HG02798 (cell line): ENCODE measurements around the gene ADARB2.
A peak's percentile ranks its signal among the peaks of the same experiment; 100 is the strongest.

Source experiments
- ATAC-seq: cut with Tn5 transposase; IDR thresholded peaks from one replicate; pipeline ENCODE4 v1.9.1; 2021; ENCODE audit warnings: mild to moderate bottlenecking; ENCODE audit not compliant: unreplicated experiment, poor library complexity

Gene ADARB2

DNA sequence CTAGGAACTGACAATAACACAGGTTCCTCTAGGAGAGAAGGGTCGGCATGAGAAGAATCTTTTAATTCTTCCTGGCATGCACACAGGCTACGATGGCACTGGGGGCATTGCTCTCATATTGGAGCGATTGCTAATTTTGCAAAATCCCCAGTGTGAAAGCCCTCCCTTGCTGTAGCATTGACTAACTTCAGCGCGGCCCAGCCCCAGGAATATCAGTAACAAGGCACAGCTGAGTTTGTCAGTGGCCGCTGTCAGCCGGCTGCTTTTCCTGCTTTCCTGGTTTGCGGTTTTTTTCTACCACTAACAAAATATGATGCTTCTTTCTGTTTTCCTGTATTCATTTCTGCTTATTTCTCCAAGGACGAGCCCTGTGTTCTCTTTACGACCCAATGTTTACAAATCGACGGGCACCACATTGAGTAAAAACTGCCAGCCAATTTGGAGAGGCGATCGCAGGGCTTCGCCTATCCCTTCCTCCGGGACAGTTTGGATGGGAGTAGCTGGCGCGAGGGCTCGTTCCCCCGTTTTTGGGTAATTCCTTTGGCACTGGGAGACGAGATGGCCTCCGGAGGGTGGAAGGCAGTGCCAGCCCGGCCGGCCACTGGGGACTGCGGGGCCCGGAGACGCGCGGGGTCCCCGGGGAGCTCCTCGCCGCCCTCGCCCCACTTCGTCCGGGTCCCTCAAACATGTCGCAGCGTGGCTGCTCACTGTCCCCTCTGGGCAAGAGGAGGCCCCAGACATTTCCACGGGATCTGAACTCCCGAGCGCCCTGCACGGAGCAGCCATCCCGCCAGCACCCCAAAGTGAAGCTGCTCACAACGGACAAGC lies 967 bp downstream of the ADARB2 start:
- ATAC-seq: no peak

DNA sequence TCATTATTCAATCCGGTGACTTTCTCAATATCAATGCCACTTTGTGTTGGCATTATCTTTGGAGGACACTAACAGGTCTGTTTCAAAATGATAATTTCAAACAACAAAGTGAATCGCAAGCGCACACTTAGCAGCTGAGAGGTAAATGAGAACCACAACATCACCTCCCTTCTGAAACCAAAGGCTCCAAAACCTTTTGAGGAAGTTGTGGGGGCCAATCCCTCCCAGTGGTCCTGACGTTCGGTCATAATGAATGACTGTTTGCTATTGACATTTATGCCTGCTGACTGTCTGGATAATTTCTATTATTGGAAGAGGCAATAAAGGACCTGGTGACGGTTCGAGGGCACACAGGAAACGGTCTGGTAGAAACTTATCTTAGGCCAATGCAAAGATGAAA lies 1.8 kb downstream of the ADARB2 start:
- ATAC-seq: no peak

DNA sequence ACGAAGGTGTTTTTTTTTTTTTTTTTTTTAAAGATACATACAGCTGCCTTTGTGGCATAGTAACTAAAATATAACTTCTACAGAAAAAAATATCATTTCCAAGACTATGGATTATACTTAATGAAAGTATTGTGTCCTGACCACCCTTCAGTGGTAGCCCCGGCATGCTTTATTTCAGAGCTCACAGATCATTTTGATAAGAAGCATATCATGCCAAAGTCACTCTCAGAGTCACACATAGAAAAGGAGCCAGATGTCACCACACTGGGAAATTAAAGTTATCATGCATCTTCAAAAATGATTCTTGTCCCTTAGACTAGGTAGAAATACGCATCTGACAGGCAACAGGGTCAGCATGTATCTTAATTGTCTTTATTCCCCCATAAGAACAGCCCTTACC lies 3.0 kb downstream of the ADARB2 start:
- ATAC-seq: no peak

DNA sequence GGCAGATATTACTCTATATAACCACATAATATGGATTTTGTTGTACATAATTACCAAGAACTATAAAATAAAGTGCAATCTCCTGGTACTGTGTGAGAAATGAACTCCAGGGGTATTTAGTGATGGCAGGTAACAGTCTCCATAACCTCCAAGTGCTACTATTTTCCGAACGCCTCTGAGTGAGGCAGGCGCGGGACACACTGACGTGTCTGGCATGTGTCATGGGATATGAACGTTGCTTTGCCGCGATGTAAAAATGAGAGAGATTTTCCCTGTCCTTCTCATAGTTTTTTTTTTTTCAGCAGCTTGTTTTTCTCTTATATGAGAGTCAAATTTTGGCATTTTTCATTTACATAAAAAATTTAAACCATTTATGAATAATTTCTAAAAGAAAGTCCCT lies 3.6 kb downstream of the ADARB2 start:
- ATAC-seq: no peak

DNA sequence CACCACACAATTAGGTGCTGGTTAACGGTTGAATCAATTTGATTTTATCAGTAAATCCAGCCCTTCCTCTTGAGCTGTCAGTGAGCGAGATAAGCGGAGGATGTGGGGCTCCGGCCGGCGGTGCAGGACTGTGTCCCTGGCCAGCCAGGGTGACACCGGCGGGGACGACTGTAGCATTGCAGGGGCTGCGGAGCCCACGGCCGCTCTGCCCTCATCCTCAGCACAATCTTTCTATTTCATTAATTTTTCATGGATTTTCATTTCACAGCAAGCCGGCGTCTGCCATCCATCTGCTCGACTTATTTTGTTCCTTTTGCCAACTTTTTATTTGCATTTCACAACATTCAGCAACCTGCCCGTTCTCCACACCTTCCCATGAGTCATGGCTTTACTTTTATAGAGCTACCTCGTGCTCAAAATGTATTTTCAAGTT lies 4.7 kb downstream of the ADARB2 start:
- no peak for ATAC-seq

DNA sequence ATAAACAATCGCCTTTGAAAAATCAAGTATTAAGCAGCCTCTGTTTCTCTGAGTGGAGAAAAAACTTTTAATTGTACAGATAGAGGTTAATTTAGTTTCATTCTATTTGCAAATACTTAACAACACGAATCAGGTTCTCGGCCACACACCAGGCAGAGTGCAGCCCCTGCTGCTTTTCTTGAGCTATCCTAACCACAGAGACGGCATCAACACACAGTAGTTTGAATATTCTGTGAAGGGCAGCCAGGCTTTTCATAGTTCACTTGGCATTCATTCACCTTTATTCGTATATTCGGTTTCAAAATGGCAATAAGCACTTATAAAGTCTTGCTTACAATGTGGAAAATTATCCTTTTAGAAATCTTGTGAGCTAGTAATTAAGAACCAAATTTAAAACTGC lies 5.7 kb downstream of the ADARB2 start:
- no peak for ATAC-seq

DNA sequence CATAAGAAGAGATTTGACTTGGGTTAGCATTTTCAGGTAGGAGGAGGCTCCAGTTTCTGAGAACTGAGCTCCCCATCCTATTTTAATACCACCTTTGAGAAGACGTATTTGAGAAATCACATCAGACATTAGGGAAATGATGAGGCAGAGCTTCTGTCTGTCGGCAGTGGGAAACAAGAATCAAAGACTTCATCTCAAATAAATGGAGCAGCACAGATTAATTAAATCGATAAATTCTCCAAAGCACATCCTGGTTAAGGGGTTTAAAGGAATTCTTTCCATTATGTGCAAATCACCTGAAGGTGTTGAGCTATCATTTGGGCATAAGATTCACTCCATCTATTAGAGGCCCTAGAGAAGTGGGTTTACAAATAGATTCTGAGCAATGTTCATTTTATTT lies 7.6 kb downstream of the ADARB2 start:
- no peak for ATAC-seq

DNA sequence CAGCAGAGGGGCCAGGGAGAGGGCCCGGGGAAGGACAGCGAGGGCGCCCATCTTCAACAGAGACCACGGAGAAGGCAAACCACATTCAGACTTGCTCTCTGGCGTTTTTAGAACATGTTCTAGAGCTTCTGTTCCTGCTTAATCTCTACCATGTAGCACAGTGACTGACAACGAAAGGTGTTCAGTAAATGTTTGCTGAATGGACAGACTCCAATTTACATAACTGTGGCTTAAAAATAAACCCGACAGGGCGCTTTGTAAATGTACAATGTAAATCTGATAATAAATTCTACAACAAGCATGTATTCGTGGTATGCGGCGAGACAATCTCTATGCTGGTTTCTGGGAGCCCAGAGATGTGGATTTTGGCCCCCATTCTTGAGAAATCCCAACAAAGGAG lies 10.5 kb downstream of the ADARB2 start:
- no peak for ATAC-seq

DNA sequence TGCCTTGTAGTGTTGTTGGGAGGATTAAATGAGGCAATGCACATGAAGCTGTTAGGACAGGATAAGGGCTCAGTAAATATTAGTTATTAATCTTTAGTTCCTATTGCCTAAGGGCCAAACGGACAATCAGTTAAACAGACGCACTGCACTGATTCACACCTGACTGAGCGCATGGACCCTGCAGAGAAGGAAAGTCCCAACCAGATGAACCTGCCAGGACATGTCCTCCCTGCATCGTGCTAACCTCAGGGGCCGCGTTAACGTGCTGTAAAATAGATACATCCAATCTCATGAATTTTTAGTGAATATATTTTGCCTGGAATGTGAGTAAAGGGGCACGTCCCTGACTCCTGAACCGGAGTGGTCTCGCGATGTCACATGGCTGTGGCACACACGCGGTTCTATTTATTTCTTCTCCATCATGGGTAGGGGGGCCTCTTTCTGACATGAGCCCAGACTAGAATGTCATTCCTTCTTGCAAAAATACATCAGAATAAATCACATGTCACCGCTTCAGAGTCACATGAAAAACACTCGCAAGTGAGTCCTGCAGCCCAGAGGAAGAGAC lies 12.3 kb downstream of the ADARB2 start:
- no peak for ATAC-seq

DNA sequence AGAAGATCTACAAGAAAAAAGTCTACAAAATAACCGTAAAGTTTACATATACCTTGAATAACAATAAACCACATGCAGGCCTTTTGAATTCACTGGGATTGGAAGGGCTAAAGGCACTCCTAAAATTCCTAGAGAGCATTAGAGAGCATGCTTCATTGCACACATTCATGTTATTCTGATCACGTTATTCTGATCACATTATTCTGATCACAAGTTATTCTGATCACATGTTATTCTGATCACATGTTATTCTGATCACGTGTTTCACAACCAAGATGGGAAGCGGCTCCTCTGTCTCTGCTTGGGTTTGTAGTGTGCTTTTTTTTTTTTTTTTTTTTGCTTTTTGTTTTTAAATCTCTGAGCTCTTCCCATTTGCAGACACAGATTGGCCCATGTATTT lies 20.5 kb downstream of the ADARB2 start:
- no peak for ATAC-seq

DNA sequence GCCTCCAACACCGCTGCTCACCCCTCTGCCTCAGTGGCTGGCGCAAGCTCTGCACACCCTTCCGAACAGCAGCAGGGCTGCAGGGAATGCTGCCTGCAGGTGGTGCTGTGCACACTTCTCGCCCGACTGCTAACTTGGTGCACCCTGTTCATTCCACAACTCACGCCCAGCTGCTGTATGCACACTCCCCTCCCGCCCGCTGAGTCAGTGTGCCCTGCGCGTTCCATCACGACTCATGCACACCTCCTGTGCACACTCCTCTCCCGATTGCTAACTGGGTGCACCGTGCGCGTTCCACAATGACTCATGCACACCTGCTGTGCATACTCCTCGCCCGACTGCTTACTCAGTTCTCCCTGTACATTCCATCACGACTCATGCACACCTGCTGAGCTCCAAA lies 21.5 kb downstream of the ADARB2 start:
- ATAC-seq: peak; percentile 82

DNA sequence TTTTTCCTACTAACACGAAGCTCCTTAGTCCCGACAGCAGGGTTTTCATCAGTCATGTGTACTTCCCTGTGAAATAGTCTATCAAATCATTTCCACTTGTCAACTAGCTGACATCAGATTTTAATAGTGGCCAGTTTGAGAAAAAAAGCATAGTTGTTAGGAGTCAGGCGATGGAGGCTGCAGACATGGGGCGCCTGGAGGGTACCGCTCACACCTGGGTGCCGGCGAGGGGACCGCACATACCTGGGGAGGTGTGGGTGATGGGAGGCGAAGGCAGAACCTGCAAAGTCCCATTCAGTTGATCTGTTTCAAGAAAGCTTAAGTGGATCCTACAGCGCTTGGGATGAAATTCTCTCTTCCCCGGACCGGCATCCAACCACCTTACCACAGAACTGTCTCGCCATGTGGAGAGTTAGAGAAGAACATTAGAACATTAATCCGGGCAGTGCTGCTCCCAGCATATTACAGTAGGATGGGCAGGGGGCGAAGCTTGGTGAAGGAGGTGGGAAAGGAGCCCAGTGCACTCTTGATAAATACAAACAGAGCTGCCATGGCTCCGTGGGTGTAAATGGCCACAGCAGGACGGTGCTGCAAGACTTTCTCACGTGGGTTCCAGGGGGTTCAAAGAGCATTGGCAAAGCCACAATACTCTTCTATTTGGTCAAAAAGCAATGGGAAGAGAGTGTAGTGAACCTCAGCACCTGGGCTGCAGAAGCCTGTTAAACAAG lies 24.2 kb downstream of the ADARB2 start:
- ATAC-seq: no peak

DNA sequence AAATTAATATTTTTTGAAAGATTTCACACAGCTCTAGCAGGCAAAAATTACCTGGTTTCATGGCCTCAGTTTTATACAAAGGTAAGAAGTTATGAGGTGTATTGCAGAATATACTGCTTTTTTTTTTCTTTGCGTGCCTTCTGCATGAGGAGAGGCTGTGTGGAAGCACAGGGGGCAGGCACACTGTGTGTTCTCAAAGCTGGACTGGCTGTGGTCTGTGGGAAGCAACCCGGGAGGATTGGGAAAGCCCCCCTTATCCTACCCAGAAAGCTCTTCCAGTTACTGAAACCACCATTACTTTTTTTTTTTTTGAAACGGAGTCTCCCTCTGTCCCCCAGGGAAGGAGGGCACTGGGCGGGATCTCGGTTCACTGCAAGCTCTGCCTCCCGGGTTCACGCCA lies 25.0 kb downstream of the ADARB2 start:
- no peak for ATAC-seq

DNA sequence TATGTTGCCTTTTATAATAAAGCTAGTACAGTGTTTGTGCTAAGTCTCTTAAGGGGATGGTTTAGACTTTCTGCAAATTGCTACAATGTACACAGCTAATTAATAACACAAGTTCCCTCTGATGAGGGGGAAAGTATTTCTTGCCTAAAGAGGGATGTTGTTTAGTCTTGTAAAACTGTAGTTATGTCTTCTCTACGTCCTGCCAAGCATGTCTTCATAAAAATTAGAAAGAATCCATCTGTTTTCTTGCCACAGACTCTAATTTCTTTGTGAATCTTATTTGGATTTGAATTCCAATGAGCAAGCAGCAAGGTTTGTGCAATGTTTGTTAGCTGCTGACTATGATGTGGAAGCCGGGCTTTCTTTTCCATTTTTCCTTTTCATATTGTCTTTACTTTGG lies 28.2 kb downstream of the ADARB2 start:
- ATAC-seq: no peak

DNA sequence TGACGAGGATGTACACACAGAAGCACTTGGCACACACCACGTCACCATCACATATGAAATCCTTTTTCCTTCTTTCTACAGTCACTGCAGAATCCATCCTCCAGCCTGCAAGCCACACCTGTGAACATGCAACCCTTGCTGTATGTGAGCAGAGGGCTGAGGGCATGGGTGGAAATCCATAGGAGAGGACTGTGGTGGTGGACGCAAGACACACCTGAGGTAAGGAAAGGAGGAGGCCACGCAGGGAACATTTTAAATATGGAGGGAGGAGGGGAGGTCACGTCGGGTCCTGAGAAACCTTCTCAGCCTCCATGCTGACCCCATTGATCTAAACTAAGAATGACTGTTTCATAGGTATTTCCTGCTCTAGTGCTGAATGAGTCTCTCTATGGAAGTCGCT lies 28.6 kb downstream of the ADARB2 start:
- ATAC-seq: no peak

DNA sequence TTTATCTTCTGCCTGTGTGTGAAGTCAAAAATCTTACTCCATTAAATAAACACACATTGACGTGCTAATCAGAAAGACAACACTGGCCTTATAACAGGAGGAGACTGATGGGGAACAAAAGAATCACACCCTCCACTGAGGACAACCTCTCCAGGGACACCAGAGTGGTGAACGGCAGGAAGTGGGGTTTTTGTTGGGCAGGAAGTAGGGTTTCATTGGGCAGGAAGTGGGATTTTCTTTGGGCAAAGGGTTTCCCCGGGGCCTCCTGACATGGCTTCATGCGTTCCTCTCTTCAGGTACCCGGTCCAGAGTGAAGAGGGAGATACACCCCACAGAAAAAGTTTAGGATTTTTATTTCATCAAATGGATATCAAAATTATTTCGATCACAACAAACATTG lies 30.6 kb downstream of the ADARB2 start:
- no peak for ATAC-seq

DNA sequence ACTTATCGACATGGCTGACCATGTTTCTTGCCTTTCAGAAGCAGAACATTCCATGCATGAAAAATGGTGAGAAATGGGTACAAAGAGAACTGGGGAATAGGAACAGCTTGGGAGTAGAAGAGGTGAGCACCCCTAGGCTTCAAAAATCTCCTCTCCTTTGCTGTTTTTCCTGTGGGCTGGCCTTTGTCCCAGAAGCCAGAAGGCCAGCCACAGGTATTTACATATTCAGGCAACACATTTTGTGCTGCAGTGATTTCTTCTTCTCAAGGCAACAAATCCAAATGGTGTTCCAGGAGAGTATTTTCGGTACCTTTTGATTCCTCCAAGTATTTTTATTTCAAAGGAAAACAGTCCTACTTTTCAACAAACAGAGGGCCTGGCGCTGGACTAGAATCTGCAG lies 31.1 kb downstream of the ADARB2 start:
- no peak for ATAC-seq

DNA sequence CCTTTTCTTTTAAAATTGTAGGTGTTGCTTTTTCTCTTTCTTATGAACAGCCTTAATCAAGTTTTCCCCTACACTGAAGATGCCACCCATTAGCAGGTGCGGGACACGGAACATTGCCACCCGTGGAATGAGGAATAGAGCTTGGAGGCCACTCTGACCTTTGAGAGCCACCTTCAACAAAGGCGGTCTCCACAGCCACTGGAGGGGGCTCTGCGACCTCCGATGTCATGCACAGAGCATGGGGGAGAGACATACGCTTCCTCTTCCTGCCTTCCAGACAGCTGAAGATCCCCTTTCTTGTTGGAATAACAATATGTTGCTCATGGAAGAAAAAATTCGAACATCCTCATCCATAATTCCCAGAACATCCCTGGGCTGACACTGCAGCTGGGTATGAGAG lies 39.1 kb downstream of the ADARB2 start:
- no peak for ATAC-seq

DNA sequence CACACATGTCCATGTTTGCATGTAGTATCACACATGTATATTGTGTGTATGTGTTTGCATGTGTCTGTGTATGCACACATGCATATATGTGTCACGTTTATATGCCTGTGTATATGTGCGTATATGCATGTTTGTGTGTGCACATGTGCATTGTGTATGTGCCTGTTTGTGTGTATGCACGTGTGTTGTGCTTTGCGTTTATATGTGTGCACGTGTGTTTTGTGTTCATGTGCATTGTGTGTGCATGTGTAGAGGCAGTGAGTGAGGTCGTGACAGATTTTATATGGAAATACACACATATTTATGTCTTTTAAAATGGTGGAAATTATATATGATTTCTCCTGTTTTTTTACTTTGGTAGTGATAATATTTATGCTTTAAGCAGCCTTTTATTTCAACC lies 41.2 kb downstream of the ADARB2 start:
- ATAC-seq: no peak

DNA sequence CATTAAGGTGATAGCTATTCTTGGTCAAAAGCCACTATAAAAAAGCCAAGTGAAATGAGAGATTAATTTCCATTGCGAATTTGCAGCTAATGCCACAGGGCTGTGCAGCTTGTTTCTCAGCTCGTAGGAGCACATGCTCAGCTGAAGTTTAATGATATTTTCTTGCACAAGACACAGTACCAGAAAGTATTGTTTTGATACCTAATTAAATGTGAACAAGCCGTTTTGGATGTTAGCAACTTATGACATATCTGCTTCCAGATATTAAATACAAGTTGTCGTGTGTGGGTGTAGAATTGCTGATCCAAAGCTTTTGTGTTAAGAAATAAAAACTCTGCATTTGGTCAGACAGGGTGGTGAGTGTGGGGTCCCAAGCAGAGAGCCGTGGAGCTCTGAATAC lies 47.2 kb downstream of the ADARB2 start:
- no peak for ATAC-seq

DNA sequence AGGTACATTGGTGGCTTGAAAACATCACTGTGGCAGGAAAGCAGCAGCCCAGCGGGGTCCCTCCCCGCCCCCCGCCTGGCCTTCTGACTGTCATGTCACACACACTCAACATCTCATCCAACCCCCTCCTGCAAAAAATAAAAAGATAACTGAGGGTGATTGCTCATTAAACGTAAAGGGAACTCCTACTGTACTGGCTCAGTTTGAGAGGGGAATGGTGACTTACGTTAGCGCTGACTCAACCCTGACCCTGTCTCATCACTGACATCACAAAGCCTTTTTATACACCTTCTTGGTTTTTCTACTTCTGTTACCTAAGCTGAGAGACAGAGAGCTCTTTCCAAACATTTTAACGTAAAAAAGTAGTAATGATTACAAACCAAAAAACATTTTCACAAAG lies 48.8 kb downstream of the ADARB2 start:
- ATAC-seq: no peak
